SK-N-SH treated with all-trans-retinoic acid at 6 μM for 48 hours (cell line): ENCODE measurements around the gene PARP16.

Experiments used
- ATAC-seq: fragments of 200-7000 bp; cut with Tn5 transposase; 3 replicates; pipeline ENCODE4 v1.9.1; 2020; ENCODE audit warnings: mild to moderate bottlenecking, moderate library complexity
- ARNTL ChIP-seq: fragments of 450-650 bp; formaldehyde crosslinking; IDR thresholded peaks from 2 replicates; pipeline ENCODE4 v1.5.0; 2020; ENCODE audit warnings: low read depth, mild to moderate bottlenecking, moderate library complexity, borderline replicate concordance
- BACH2 ChIP-seq: fragments of 250-450 bp; sonication (Bioruptor Pico); IDR thresholded peaks from 2 replicates; pipeline ENCODE4 v1.9.0; 2021; ENCODE audit warnings: mild to moderate bottlenecking, borderline replicate concordance
- CSDC2 ChIP-seq: fragments of 250-450 bp; sonication (Bioruptor Pico); IDR thresholded peaks from 2 replicates; pipeline ENCODE4 v1.5.0; 2020; ENCODE audit warnings: mild to moderate bottlenecking, moderate library complexity
- GLIS3 ChIP-seq: fragments of 250-450 bp; sonication (Bioruptor Pico); IDR thresholded peaks from 2 replicates; pipeline ENCODE4 v1.5.0; 2020; ENCODE audit warnings: mild to moderate bottlenecking, moderate library complexity
- ISL1 ChIP-seq: fragments of 250-450 bp; sonication (Bioruptor Pico); IDR thresholded peaks from 2 replicates; pipeline ENCODE4 v2.1.2; 2022; ENCODE audit warnings: mild to moderate bottlenecking, moderate library complexity
- OSR1 ChIP-seq: fragments of 250-450 bp; sonication (Bioruptor Pico); IDR thresholded peaks from 2 replicates; pipeline ENCODE4 v1.8.0; 2022; ENCODE audit warnings: moderate library complexity, mild to moderate bottlenecking, inconsistent platforms
- PPARA ChIP-seq: fragments of 250-450 bp; sonication (Bioruptor Pico); IDR thresholded peaks from 2 replicates; pipeline ENCODE4 v1.5.0; 2020; ENCODE audit warnings: mild to moderate bottlenecking, borderline replicate concordance
- RARB ChIP-seq: fragments of 250-450 bp; sonication (Bioruptor Pico); IDR thresholded peaks from 2 replicates; pipeline ENCODE4 v1.8.0; 2021; ENCODE audit warnings: mild to moderate bottlenecking, moderate library complexity
- SNAI2 ChIP-seq: fragments of 250-450 bp; sonication (Bioruptor Pico); IDR thresholded peaks from 2 replicates; pipeline ENCODE4 v1.5.0; 2020; ENCODE audit warnings: mild to moderate bottlenecking, moderate library complexity
- TCF4 ChIP-seq: fragments of 250-450 bp; sonication (Bioruptor Pico); IDR thresholded peaks from 2 replicates; pipeline ENCODE4 v1.8.0; 2021; ENCODE audit warnings: mild to moderate bottlenecking, moderate library complexity, borderline replicate concordance
- TOX ChIP-seq: fragments of 250-450 bp; sonication (Bioruptor Pico); IDR thresholded peaks from 2 replicates; pipeline ENCODE4 v1.8.0; 2021; ENCODE audit warnings: mild to moderate bottlenecking, moderate library complexity, borderline replicate concordance
- ZC3H10 ChIP-seq: fragments of 250-450 bp; sonication (Bioruptor Pico); IDR thresholded peaks from 2 replicates; pipeline ENCODE4 v1.5.1; 2021; ENCODE audit warnings: mild to moderate bottlenecking, moderate library complexity
- ZFP3 ChIP-seq: fragments of 250-450 bp; sonication (Bioruptor Pico); IDR thresholded peaks from 2 replicates; pipeline ENCODE4 v1.5.0; 2020; ENCODE audit warnings: mild to moderate bottlenecking, moderate library complexity
- ZNF565 ChIP-seq: fragments of 450-650 bp; formaldehyde crosslinking; conservative IDR thresholded peaks from 2 replicates; pipeline ENCODE4 v1.5.0; 2020; ENCODE audit warnings: low read depth, mild to moderate bottlenecking, moderate library complexity
- ZNF70 ChIP-seq: fragments of 450-650 bp; formaldehyde crosslinking; IDR thresholded peaks from 2 replicates; pipeline ENCODE4 v1.5.0; 2020; ENCODE audit warnings: mild to moderate bottlenecking, moderate library complexity
- ZNF8 ChIP-seq: fragments of 450-650 bp; formaldehyde crosslinking; IDR thresholded peaks from 2 replicates; pipeline ENCODE4 v1.5.0; 2020; ENCODE audit warnings: mild to moderate bottlenecking, moderate library complexity
- TF ChIP-seq, protein P1 (sequence below): fragments of 250-450 bp; sonication (Bioruptor Pico); IDR thresholded peaks from 2 replicates; pipeline ENCODE4 v1.5.1; 2021; ENCODE audit warnings: mild to moderate bottlenecking, moderate library complexity
- TF ChIP-seq, protein P2 (sequence below): fragments of 250-450 bp; sonication (Bioruptor Pico); IDR thresholded peaks from 2 replicates; pipeline ENCODE4 v1.5.1; 2020; ENCODE audit warnings: low read depth, mild to moderate bottlenecking, moderate library complexity
- TF ChIP-seq, protein P3 (sequence below): fragments of 250-450 bp; sonication (Bioruptor Pico); IDR thresholded peaks from 2 replicates; pipeline ENCODE4 v1.8.0; 2020; ENCODE audit warnings: mild to moderate bottlenecking, moderate library complexity, borderline replicate concordance

PARP16 gene

DNA sequence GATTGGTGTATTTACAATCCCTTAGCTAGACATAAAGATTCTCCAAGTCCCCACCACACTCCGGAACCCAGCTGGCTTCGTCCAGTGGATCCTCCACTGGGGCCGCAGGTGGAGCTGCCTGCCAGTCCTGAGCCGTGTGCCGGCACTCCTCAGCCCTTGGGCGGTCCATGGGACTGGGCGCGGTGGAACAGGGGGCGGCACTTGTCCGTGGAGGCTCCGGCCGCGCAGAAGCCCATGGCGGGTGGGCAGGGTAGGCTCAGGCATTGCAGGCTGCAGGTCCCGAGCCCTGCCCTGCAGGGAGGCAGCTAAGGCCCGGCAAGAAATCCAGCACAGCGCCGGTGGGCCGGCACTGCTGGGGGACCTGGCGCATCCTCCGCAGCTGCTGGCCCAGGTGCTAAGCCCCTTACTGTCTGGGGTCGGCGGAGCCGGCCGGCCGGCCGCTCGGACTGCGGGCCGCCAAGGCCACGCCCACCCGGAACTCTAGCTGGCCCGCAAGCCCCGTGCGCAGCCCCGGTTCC lies 14.3 kb upstream of the PARP16 start (continued):
- TF ChIP-seq ARNTL (CRISPR knock-in tag): no peak
- TF ChIP-seq, all 23 proteins: peak for 0

DNA sequence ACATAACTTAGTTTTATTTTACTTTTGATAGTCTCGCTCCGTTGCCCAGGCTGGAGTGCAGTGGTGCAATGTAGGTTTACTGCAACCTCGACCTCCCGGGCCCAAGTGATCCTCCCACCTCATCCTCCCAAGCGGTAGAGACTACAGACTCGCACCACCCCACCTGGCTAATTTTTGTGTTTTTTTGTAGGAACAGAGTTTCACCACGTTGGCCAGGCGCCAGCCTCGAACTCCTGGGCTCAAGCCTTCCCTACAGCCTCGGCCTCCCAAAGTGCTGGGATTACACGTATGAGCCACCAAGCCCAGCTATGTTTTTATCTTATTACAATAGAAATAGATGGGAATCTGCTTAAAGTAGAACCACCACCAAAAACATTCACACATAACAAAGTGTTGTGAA lies 12.0 kb upstream of the PARP16 start:
- TF ChIP-seq PPARA (CRISPR knock-in tag): no peak
- TF ChIP-seq, protein P1, sequence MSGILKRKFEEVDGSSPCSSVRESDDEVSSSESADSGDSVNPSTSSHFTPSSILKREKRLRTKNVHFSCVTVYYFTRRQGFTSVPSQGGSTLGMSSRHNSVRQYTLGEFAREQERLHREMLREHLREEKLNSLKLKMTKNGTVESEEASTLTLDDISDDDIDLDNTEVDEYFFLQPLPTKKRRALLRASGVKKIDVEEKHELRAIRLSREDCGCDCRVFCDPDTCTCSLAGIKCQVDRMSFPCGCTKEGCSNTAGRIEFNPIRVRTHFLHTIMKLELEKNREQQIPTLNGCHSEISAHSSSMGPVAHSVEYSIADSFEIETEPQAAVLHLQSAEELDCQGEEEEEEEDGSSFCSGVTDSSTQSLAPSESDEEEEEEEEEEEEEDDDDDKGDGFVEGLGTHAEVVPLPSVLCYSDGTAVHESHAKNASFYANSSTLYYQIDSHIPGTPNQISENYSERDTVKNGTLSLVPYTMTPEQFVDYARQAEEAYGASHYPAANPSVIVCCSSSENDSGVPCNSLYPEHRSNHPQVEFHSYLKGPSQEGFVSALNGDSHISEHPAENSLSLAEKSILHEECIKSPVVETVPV: no peak
- TF ChIP-seq, protein P2, sequence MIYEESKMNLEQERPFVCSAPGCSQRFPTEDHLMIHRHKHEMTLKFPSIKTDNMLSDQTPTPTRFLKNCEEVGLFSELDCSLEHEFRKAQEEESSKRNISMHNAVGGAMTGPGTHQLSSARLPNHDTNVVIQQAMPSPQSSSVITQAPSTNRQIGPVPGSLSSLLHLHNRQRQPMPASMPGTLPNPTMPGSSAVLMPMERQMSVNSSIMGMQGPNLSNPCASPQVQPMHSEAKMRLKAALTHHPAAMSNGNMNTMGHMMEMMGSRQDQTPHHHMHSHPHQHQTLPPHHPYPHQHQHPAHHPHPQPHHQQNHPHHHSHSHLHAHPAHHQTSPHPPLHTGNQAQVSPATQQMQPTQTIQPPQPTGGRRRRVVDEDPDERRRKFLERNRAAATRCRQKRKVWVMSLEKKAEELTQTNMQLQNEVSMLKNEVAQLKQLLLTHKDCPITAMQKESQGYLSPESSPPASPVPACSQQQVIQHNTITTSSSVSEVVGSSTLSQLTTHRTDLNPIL: no peak
- no peak for TF ChIP-seq CSDC2
- TF ChIP-seq ZNF8 (CRISPR knock-in tag): no peak
- no peak for TF ChIP-seq TCF4
- ATAC-seq: no peak

DNA sequence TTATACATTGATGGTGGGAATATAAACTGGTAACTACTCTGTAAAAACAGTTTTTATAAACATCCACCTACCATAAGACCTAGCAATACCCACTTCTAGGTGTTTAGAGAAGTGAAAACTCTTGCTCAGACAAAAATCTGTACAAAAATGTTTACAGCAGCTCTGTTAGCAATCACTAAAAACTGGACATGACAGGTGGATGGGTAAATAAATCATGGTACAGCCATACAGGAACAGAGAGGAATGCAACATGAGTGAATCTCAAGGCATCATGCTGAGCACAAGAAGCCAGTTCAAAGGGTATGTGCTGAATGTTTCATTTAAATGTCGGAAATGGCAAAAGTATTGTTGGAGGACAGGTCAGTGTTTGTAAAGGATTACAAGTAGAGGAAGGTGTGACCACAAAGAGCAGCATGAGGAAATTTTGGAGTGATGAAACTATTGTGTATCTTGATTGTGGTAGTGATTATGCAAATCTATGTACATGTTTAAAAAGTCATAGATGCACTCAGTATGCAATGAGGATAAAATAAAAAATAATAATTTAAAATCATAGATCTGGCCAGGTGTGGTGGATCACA lies 6.3 kb upstream of the PARP16 start:
- ATAC-seq: peak; percentile 3; the same call in 1 of the 3 replicates

DNA sequence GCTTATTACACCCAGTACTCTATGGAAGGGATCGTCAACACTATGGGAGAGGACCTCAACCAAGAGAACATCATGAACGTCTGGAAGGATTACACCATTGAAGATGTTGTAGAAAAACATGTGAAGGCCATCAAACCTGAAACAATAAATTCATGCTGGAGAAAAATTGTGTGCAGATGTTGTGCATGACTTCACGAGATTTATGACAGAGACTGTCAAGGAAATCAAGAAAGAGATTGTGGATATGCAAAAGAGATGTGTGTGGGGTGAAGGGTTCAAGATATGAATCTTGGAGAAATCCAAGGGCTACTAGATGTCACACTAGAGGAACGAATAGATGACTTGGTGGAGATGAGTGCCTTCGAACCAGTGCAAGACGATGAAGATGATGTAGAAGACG lies 3.5 kb upstream of the PARP16 start:
- TF ChIP-seq BACH2 (CRISPR knock-in tag) (no peak), ZNF70 (CRISPR knock-in tag) (no peak), ZNF565 (no peak), PPARA (CRISPR knock-in tag) (no peak)
- ATAC-seq: no peak

More for the DNA sequence above, 6.3 kb upstream of the PARP16 start:
- TF ChIP-seq ISL1 (peak; percentile 21; the same call in 1 of the 2 replicates), SNAI2 (CRISPR knock-in tag) (no peak), ZNF8 (CRISPR knock-in tag) (no peak)
- TF ChIP-seq, all 23 proteins: peak for 1

DNA sequence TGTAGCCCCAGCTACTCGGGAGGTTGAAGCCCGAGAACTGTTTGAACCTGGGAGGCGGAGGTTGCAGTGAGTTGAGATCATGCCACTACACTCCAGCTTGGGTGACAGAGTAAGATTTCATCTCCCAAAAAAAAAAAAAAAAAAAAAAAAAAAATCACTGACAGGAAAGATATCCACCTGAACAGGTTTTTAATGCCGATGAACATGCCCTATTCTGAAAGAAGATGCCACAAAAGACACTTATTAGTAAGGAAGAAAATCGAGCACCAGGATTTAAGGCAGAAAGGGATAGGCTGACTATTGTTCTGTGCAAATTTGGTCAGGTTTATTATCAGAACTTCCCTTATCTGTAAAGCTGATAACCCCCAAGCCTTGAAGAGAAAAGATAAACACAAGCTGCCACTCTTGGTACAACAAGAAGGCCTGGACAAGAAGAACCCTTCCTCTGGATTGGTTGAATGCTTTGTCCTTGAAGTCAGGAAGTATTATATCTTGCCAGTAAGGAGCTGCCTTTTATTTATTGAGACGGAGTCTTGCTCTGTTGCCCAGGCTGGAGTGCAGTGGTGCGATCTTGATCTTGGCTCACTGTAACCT lies 2.7 kb upstream of the PARP16 start:
- TF ChIP-seq SNAI2 (CRISPR knock-in tag): no peak
- TF ChIP-seq, protein P2: no peak
- TF ChIP-seq, all 23 proteins: peak for 0
- ATAC-seq: no peak

DNA sequence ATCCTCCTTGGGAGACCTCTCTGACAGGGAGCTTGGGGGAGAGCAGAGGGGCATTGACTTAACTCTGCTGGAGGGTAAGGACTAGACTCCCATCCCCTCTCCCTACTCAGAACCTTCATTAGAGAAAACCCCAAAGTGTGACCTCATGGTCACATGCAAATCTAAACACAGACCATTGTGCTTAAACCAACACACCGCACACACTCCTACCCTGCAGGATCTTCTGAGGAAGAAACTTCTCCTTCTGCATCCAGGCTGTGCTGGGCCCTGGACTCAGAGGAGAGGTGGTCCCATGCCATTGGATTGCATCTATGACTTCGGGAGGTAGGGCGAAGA lies 805 bp upstream of the PARP16 start:
- TF ChIP-seq OSR1 (CRISPR knock-in tag) (no peak), ZC3H10 (CRISPR knock-in tag) (no peak), TOX (CRISPR knock-in tag) (no peak), SNAI2 (CRISPR knock-in tag) (no peak), ZNF8 (CRISPR knock-in tag) (no peak), ISL1 (no peak), RARB (CRISPR knock-in tag) (no peak), BACH2 (CRISPR knock-in tag) (no peak), ZFP3 (CRISPR knock-in tag) (no peak), GLIS3 (no peak), CSDC2 (no peak), TCF4 (no peak)
- TF ChIP-seq, protein P3, sequence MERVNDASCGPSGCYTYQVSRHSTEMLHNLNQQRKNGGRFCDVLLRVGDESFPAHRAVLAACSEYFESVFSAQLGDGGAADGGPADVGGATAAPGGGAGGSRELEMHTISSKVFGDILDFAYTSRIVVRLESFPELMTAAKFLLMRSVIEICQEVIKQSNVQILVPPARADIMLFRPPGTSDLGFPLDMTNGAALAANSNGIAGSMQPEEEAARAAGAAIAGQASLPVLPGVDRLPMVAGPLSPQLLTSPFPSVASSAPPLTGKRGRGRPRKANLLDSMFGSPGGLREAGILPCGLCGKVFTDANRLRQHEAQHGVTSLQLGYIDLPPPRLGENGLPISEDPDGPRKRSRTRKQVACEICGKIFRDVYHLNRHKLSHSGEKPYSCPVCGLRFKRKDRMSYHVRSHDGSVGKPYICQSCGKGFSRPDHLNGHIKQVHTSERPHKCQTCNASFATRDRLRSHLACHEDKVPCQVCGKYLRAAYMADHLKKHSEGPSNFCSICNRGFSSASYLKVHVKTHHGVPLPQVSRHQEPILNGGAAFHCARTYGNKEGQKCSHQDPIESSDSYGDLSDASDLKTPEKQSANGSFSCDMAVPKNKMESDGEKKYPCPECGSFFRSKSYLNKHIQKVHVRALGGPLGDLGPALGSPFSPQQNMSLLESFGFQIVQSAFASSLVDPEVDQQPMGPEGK (CRISPR knock-in tag): no peak
- ATAC-seq: no peak
